Measurements from ENCODE around the gene RNF180.

Gene RNF180

DNA sequence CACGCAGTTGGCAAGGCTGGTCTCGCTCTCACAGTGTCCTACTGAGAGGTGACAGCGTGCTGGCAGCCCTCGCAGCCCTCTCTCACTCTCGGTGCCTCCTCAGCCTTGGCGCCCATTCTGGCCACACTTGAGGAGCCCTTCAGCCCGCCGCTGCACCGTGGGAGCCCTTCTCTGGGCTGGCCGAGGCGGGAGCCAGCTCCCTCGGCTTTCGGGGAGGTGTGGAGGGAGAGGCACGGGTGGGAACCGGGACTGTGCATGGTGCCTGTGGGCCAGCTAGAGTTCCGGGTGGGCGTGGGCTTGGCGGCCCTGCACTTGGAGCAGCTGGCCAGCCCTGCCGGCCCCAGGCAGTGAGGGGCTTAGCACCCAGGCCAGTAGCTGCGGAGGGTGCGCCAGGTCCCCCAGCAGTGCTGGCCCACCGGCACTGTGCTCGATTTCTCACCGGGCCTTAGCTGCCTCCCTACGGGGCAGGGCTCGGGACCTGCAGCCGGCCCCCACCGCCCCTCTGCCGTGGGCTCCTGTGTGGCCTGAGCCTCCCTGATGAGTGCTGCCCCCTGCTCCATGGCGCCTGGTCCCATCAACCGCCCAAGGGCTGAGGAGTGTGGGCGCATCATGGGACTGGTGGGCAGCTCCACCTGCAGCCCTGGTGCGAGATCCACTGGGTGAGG, 15.7 kb upstream of the RNF180 start:
- DNase-seq (ENCODE audit: insufficient read length) (no peak), FAIRE-seq (no peak)
- TF ChIP-seq POLR2A (IDR thresholded peaks at IDR 0.05; ENCODE audit: low read depth, low read length) (no peak), TAF1 (IDR thresholded peaks at IDR 0.05; ENCODE audit: borderline replicate concordance, low read depth, low read length) (no peak)

DNA sequence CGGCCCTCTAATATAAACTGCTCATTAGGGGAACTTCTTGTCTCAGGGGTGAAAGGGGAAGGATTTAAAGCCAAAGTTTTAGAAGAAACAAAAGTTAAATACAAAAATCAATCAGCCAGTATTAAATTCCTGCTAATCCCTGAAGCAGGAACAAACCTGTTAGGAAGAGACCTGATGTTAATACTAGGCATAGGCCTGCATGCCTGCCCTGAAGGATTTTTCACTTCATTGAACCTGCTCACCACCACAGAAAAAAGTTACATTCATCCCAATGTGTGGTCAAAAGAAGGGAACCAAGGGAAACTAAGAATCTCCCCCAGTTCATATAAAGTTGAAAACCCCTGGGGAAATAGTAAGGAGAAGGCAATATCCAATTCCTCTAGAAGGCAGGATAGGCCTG, 9.4 kb upstream of the RNF180 start:
- FAIRE-seq (no peak), DNase-seq (ENCODE audit: insufficient read length) (no peak)
- TF ChIP-seq POLR2AphosphoS5 (IDR thresholded peaks at IDR 0.05; ENCODE audit: low read depth, low read length) (no peak), TAF1 (IDR thresholded peaks at IDR 0.05; ENCODE audit: borderline replicate concordance, low read depth, low read length) (no peak), POLR2A (IDR thresholded peaks at IDR 0.05; ENCODE audit: low read depth, low read length) (no peak)

DNA sequence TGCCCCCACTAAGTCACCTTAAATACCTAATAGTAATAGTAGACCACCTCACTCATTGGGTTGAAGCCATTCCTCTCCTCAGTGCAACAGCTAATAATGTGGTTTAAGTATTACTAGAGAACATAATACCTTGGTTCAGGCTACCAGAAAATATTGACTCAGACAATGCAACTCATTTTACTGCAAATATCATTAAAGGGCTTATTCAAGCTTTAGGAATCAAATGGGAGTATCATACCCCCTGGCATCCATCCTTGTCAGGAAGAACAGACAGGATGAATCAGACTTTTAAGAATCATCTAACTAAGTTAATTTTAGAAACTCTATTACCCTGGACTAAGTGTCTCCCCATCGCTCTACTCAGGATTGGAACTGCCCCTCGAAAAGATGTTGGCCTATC, 6.8 kb upstream of the RNF180 start:
- no peak for DNase-seq (ENCODE audit: insufficient read length)
- no peak for FAIRE-seq
- TF ChIP-seq TAF1 (IDR thresholded peaks at IDR 0.05; ENCODE audit: borderline replicate concordance, low read depth, low read length) (no peak), POLR2AphosphoS5 (IDR thresholded peaks at IDR 0.05; ENCODE audit: low read depth, low read length) (no peak), POLR2A (IDR thresholded peaks at IDR 0.05; ENCODE audit: low read depth, low read length) (no peak)

DNA sequence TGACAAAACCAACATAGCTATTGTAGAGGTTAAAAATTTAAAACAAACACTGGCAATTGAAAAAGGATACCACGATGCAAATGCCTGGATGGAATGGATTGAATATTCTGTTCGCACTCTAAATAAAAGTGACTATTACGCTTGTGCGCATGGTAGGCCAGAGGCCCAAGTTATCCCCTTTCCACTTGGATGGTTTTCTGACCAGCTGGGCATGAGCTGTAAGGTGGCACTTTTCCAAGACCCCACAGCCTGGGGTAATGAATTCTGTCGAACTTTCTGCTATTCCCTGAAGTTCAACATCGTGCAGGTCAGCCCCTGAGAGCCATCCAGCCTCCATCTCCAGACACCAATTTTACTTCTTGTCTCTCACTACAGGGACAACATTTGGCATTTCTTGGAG, 5.4 kb upstream of the RNF180 start:
- no peak for TF ChIP-seq POLR2A (IDR thresholded peaks at IDR 0.05; ENCODE audit: low read depth, low read length)
- no peak for DNase-seq (ENCODE audit: insufficient read length)
- peak; percentile 33 for FAIRE-seq

DNA sequence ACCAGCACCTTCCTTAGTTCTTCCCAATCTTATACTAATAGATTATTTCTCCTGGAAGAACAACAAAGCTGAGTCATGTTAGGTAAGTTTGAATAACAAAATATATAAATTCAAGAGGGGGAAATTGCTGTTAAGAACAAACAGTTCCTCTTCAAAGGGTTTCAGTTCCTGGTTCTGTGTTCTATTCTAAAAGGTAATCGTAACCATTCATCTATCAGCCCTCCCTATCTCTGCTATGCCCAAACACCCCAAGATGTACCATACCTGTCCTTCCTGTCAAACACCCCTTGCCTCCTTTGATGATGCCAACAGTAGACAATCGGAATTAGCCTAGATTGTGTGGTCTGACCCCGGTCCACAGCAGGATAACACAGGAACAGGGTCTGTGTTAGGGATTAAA, 4.2 kb upstream of the RNF180 start:
- DNase-seq (ENCODE audit: insufficient read length), result no peak
- no peak for TF ChIP-seq POLR2AphosphoS5 (IDR thresholded peaks at IDR 0.05; ENCODE audit: low read depth, low read length)
- no peak for TF ChIP-seq TAF1 (IDR thresholded peaks at IDR 0.05; ENCODE audit: borderline replicate concordance, low read depth, low read length)
- TF ChIP-seq POLR2A (IDR thresholded peaks at IDR 0.05; ENCODE audit: low read depth, low read length), result no peak
- FAIRE-seq, result peak; percentile 81

DNA sequence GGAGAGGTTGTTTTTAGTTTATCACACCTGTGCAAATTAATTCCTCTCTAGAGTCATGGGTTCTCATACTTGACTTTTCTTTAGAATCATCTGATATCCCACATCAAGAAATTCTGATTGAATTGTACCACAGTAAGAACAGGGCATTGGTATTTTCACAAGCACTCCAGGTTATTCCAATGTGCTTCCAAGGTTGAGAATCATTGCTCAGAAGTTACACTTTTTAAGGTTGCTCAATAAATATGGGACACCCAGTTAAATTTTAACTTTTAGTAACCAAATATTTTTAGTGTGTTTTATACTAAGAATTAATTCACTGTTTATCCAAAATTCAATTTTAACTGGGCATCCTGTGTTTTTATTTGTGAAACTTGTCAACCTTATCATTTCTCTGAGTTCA, 2.5 kb upstream of the RNF180 start:
- TF ChIP-seq POLR2A (IDR thresholded peaks at IDR 0.05; ENCODE audit: low read depth, low read length), result no peak
- no peak for TF ChIP-seq TAF1 (IDR thresholded peaks at IDR 0.05; ENCODE audit: borderline replicate concordance, low read depth, low read length)
- TF ChIP-seq POLR2AphosphoS5 (IDR thresholded peaks at IDR 0.05; ENCODE audit: low read depth, low read length), result no peak
- FAIRE-seq, result no peak
- DNase-seq (ENCODE audit: insufficient read length), result no peak

DNA sequence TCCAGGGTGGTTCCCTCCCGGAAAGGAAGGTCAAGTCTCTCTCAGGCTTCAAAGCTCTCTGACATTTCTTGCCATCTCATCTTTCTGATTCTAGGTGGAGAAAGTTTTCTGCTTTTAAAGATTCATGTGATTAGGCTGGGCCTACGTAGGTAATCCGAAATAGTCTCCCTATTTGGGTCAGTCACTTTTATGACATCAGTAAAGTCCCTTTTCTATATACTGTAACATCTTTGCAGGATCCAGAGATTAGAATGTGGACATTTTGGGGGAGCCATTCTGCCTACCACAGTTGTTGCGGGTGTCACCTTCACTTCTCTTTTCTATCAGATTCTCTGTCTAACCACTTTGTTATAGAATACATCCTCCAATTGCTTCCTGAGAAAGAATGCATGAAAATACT, 1.9 kb upstream of the RNF180 start:
- TF ChIP-seq POLR2A (IDR thresholded peaks at IDR 0.05; ENCODE audit: low read depth, low read length) (no peak), POLR2AphosphoS5 (IDR thresholded peaks at IDR 0.05; ENCODE audit: low read depth, low read length) (no peak), TAF1 (IDR thresholded peaks at IDR 0.05; ENCODE audit: borderline replicate concordance, low read depth, low read length) (no peak)
- FAIRE-seq (no peak), DNase-seq (ENCODE audit: insufficient read length) (no peak)

DNA sequence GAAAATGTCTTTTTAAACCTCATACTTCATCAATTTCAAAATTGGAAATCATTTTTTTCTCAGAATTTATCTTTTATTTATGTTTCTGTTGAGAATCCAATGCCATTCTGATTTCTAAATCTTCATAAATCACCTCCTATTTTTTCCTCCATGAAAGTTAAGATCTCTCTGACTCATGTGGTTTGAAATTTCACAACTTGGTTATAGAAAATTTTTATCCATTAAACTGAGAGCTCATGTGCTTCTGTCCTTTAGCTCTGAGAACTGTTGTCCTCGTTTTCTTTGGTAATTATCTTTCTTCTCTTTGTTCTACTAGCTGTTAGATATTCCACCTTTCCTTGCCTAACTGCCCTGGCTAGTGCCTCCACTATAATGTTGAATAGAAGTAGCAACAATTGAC, 1.5 kb upstream of the RNF180 start:
- DNase-seq (ENCODE audit: insufficient read length), result no peak

DNA sequence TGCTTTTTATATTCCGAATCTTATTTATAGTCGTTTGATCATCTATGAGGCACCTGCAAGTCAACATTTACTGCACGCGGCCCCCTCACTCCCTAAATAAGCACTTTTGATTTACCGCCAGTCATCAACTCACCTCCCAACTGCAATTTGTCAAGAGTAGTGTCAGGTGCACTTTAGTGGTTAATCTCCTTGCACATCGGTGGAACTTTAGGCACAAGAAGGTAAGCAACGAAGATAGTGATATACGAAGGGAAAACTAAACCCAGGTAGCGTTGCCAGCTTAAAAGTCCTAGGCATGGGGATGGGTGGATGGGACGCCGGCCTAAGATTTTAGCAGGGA, 513 bp upstream of the RNF180 start:
- DNase-seq (ENCODE audit: insufficient read length) (no peak), FAIRE-seq (no peak)
- no peak for TF ChIP-seq POLR2AphosphoS5 (IDR thresholded peaks at IDR 0.05; ENCODE audit: low read depth, low read length)
- no peak for TF ChIP-seq POLR2A (IDR thresholded peaks at IDR 0.05; ENCODE audit: low read depth, low read length)
- TF ChIP-seq TAF1 (IDR thresholded peaks at IDR 0.05; ENCODE audit: borderline replicate concordance, low read depth, low read length), result no peak

More for the DNA sequence above, 1.5 kb upstream of the RNF180 start:
- TF ChIP-seq POLR2A (IDR thresholded peaks at IDR 0.05; ENCODE audit: low read depth, low read length) (no peak), POLR2AphosphoS5 (IDR thresholded peaks at IDR 0.05; ENCODE audit: low read depth, low read length) (no peak), TAF1 (IDR thresholded peaks at IDR 0.05; ENCODE audit: borderline replicate concordance, low read depth, low read length) (no peak)
- no peak for FAIRE-seq

DNA sequence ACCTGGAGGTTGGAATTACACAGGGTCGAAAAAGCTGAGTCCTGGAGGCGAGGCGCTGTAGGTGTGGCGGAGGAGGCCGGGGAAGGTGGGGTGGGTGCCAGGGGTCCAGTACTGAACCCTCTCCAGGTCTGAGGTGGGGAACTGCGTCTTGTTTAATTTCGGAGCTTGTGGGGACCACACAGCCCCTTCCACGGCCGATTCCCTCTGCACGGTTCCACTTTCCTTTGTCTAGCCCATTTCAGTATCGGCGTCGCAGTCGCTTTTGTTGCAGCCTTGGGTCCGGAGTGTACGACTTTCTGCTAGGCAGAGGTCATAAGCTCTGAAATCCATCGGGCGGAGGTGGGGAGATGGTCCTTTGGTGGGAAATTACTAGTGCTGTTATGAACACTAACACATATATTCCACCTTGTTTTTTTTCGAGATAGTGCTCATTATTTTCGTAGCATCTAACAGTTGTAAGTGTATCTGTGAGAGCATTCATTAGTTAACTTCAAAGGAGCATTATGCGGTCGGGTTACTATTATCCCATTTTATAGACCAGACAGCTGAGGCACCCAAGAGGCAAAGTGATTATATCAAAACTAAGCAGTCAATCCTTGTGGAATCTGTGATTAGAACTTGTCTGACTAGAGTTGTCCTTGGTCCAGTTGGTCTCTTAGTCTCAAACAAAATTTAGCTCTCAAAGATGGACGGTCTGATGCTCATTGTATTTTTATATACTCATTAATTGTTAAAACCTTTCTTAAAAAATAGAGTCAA, 737 bp downstream of the RNF180 start:
- DNase-seq (ENCODE audit: insufficient read length), result no peak
- peak; percentile 86 for FAIRE-seq
- TF ChIP-seq POLR2AphosphoS5 (IDR thresholded peaks at IDR 0.05; ENCODE audit: low read depth, low read length), result no peak
- TF ChIP-seq TAF1 (IDR thresholded peaks at IDR 0.05; ENCODE audit: borderline replicate concordance, low read depth, low read length), result no peak
- no peak for TF ChIP-seq POLR2A (IDR thresholded peaks at IDR 0.05; ENCODE audit: low read depth, low read length)

DNA sequence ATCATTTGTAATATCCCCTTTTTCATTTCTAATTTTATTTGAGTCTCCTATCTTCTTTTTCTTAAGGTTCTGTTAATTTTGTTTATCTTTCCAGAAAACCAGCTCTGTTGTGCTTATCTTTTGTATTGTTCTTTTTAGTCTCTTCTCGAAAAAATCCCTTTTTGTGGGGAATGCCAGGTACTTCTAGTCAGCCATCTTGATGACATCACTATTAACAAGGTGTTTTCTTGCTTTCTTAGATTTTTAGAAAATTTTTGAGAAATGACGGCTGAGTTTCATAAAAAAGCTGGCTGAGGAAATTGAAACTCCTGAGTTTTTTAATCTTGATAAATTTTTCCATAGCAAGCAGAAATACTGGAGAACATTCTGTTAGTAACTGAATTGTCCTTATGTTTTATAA, 10.7 kb downstream of the RNF180 start:
- DNase-seq (ENCODE audit: insufficient read length) (no peak), FAIRE-seq (no peak)
- TF ChIP-seq POLR2A (IDR thresholded peaks at IDR 0.05; ENCODE audit: low read depth, low read length) (no peak), POLR2AphosphoS5 (IDR thresholded peaks at IDR 0.05; ENCODE audit: low read depth, low read length) (no peak), TAF1 (IDR thresholded peaks at IDR 0.05; ENCODE audit: borderline replicate concordance, low read depth, low read length) (no peak)

DNA sequence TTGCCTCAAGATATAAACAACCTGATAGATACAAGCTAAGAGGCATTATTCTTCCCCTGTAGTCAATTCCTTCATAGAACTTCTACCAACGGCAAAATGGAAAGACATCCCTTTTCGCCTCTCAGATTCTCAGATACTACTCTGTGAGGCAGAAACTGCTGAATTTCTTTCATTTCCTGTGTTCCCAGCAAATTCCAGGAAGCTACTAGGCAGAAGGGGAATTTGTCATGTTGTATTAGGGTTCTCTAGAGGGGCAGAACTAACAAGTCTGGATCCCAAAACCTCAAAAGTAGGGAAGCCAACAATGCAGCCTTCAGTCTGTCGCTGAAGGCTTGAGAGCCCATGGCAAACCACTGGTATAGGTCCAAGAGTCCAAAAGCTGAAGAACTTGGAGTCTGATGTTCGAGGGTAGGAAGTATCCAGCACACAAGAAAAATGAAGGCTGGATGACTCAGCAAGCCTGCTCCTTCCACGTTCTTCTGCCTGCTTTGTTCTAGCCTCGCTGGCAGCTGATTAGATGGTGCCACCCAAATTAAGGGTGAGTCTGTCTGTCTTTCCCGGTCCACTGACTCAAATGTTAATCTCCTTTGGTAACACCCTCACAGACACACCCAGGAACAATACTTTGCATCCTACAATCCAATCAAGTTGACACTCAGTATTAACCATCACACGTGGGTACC, 15.2 kb downstream of the RNF180 start:
- DNase-seq (ENCODE audit: insufficient read length), result no peak
- FAIRE-seq, result no peak
- no peak for TF ChIP-seq POLR2AphosphoS5 (IDR thresholded peaks at IDR 0.05; ENCODE audit: low read depth, low read length)
- no peak for TF ChIP-seq POLR2A (IDR thresholded peaks at IDR 0.05; ENCODE audit: low read depth, low read length)
- no peak for TF ChIP-seq TAF1 (IDR thresholded peaks at IDR 0.05; ENCODE audit: borderline replicate concordance, low read depth, low read length)
